HL-60 (cell line): ENCODE measurements around the gene CDH1.

Source experiments
- CTCF ChIP-seq: IDR thresholded peaks from one replicate; pipeline ENCODE4 v1.5.1; 2011; ENCODE audit warnings: low read length, control low read depth, inconsistent platforms; ENCODE audit not compliant: insufficient read depth
- POLR2AphosphoS5 ChIP-seq: IDR thresholded peaks from 2 replicates; pipeline ENCODE4 v1.6.1; 2012; ENCODE audit warnings: low read depth

GRCh38 chr16:68713361-68713760 lies 23.7 kb upstream of the CDH1 start:
- TF ChIP-seq POLR2AphosphoS5 = no peak
- no peak for TF ChIP-seq CTCF
